Measurements from ENCODE around the gene GNL1.

GNL1 gene

DNA sequence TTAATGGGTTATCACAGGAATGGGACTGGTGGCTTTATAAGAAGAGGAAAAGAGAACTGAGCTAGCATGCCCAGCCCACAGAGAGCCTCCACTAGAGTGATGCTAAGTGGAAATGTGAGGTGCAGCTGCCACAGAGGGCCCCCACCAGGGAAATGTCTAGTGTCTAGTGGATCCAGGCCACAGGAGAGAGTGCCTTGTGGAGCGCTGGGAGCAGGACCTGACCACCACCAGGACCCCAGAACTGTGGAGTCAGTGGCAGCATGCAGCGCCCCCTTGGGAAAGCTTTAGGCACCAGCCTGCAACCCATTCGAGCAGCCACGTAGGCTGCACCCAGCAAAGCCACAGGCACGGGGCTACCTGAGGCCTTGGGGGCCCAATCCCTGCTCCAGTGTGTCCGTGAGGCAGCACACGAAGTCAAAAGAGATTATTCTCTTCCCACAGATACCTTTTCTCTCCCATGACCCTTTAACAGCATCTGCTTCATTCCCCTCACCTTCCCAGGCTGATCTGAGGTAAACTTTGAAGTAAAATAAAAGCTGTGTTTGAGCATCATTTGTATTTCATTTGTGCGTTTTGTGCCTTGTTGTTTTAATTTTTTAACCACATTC lies 62.5 kb downstream of the GNL1 start:
- TF ChIP-seq, protein P1, sequence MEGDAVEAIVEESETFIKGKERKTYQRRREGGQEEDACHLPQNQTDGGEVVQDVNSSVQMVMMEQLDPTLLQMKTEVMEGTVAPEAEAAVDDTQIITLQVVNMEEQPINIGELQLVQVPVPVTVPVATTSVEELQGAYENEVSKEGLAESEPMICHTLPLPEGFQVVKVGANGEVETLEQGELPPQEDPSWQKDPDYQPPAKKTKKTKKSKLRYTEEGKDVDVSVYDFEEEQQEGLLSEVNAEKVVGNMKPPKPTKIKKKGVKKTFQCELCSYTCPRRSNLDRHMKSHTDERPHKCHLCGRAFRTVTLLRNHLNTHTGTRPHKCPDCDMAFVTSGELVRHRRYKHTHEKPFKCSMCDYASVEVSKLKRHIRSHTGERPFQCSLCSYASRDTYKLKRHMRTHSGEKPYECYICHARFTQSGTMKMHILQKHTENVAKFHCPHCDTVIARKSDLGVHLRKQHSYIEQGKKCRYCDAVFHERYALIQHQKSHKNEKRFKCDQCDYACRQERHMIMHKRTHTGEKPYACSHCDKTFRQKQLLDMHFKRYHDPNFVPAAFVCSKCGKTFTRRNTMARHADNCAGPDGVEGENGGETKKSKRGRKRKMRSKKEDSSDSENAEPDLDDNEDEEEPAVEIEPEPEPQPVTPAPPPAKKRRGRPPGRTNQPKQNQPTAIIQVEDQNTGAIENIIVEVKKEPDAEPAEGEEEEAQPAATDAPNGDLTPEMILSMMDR (IDR thresholded peaks at IDR 0.05; ENCODE audit: insufficient read depth, low read depth, low read length, missing control alignments), result peak; percentile 35
- DNase-seq (ENCODE audit: low read depth), result peak; percentile 63
- no peak overlapping the region for H3K4me3 ChIP-seq (ENCODE audit: low read depth, low read length)

DNA sequence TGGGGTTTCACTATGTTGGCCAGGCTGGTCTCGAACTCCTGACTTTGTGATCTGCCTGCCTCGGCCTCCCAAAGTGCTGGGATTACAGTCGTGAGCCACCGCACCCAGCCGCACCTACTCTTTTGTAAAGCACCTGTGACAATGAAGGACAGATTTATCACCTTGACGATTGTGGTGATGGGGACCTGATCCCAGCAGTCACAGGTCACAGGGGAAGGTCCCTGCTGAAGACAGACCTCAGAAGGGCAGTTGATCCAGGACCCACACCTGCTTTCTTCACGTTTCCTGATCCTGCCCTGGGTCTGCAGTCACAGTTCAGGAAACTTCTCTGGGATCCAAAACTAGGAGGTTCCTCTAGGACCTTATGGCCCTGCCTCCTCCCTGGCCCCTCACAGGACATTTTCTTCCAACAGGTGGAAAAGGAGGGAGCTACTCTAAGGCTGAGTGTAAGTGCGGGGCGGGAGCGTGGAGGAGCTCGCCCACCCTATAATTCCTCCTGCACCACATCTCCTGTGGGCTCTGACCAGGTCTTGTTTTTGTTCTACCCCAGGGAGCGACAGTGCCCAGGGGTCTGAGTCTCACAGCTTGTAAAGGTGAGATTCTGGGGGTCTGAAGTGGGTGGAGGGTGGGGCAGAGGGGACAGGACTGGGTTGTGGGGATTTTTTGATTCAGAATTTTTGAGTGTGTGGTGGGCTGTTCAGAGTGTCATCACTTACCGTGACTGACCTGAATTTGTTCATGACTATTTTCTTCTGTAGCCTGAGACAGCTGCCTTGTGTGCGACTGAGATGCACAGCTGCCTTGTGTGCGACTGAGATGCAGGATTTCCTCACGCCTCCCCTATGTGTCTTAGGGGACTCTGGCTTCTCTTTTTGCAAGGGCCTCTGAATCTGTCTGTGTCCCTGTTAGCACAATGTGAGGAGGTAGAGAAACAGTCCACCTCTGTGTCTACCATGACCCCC lies 64.0 kb downstream of the GNL1 start:
- H3K4me3 ChIP-seq (ENCODE audit: low read depth, low read length), result peak overlapping the region; percentile 98
- DNase-seq (ENCODE audit: low read depth), result no peak
- TF ChIP-seq, protein P1 (IDR thresholded peaks at IDR 0.05; ENCODE audit: insufficient read depth, low read depth, low read length, missing control alignments), result no peak

Data from GM12865 (cell line).